Upper lobe of left lung (tissue), 4 donors: ENCODE data around the gene ATP10A.

ENCODE experiments used
- CTCF ChIP-seq, 6 experiments: fragments of 450-650 bp in 4 of 6; fragments of 200-600 bp in 2 of 6; sonication (generic) in 2 of 6; IDR thresholded peaks; one replicate each; pipeline ENCODE4 v1.5.1; 2016 to 2019; ENCODE audit warnings: antibody characterized with exemption in 6 of 6
- EP300 ChIP-seq, 4 donors: sonication (generic); formaldehyde crosslinking; IDR thresholded peaks; one replicate each; pipeline ENCODE4 v1.5.1; 2017; ENCODE audit warnings: antibody characterized with exemption in 4 of 4, control low read depth in 2 of 4
- POLR2A ChIP-seq, 4 donors: fragments of 450-650 bp; IDR thresholded peaks; one replicate each; pipeline ENCODE4 v1.5.1; 2016 to 2017; ENCODE audit warnings: antibody characterized with exemption in 4 of 4, mild to moderate bottlenecking in 2 of 4
- POLR2AphosphoS5 ChIP-seq, 2 donors: sonication (generic); formaldehyde crosslinking; IDR thresholded peaks; one replicate each; pipeline ENCODE4 v1.5.1; 2017; ENCODE audit warnings: antibody characterized with exemption in 2 of 2

- no peak for TF ChIP-seq CTCF (IDR thresholded peaks at IDR 0.05)
- no peak for TF ChIP-seq EP300 (IDR thresholded peaks at IDR 0.05)
- TF ChIP-seq POLR2AphosphoS5 (IDR thresholded peaks at IDR 0.05): no peak
- TF ChIP-seq POLR2A (IDR thresholded peaks at IDR 0.05): no peak
Observed at GRCh38 chr15:25780479-25781255, 82.5 kb downstream of the ATP10A start.
